ENCODE measurements around the gene B4GALT2.

The B4GALT2 gene

DNA sequence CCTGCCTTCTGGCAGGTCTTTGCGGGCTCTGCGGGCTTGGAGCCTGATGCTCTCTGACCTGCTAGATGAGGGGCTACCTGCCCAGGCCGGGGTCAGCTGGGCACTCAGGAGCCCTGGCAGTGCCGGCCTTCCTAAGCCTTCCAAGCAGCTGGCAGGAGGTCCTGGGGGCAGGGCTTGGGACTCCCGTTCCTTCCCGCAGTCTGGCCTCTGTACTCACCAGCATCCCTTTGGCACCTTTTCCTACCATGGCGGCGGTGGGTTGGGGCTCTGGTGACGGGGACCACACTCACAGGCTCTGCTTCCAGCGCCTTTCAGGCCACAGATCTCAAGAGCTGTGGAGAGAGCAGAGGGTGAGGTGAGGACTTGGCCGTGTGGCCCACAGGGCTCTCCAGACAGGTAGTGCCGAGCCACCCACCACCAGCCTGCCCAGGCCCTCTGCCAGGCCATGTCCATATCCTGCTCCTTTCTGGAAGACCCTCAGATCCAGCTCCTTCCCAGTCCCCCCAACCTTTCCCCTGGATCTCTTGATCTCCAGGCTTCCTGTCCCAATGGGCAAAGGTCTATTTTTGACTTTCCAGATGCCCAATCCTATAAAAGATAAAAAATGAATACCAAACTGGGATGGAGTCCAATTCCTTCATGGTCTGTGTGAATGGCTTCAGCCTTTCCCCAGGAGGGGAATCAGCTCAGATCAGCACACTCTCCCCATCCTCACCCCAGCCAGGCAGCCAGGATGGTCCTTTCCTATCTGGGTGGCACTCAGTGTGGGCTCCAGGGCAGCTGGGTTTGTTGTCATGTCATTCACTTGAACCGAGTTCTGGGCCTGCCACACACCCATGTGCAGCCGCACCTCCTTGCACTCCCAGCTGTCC, 45.3 kb downstream of the B4GALT2 start:
- no peak overlapping the region for H3K9ac ChIP-seq (ENCODE audit: low read depth, low read length)
- 0 out of 2 replicates have a peak, but pooled peaks cover 5% of the 10 kb centered on the region for H4K20me1 ChIP-seq (ENCODE audit: insufficient read depth, low read length)
- no peaks in the 10 kb centered on the region for H3K79me2 ChIP-seq (ENCODE audit: insufficient read depth, low read length)
- no peak overlapping the region for H3K27ac ChIP-seq (ENCODE audit: low read length)
- TF ChIP-seq, protein P1, sequence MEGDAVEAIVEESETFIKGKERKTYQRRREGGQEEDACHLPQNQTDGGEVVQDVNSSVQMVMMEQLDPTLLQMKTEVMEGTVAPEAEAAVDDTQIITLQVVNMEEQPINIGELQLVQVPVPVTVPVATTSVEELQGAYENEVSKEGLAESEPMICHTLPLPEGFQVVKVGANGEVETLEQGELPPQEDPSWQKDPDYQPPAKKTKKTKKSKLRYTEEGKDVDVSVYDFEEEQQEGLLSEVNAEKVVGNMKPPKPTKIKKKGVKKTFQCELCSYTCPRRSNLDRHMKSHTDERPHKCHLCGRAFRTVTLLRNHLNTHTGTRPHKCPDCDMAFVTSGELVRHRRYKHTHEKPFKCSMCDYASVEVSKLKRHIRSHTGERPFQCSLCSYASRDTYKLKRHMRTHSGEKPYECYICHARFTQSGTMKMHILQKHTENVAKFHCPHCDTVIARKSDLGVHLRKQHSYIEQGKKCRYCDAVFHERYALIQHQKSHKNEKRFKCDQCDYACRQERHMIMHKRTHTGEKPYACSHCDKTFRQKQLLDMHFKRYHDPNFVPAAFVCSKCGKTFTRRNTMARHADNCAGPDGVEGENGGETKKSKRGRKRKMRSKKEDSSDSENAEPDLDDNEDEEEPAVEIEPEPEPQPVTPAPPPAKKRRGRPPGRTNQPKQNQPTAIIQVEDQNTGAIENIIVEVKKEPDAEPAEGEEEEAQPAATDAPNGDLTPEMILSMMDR (IDR thresholded peaks at IDR 0.05; ENCODE audit: borderline replicate concordance, extremely low read depth, low read length, poor library complexity, severe bottlenecking), result no peak
- TF ChIP-seq EZH2 (IDR thresholded peaks at IDR 0.05; ENCODE audit: borderline replicate concordance, low read depth, low read length, severe bottlenecking), result no peak
- peaks cover 6% of the 10 kb centered on the region for H3K4me1 ChIP-seq (ENCODE audit: insufficient read depth, low read length)
- ATAC-seq (ENCODE audit: insufficient read depth, low read depth), result no peak
- H3K4me2 ChIP-seq (ENCODE audit: insufficient read depth, low read length), result no peak overlapping the region
- no peak overlapping the region for H2AFZ ChIP-seq (ENCODE audit: low read depth, low read length)
- H3K27me3 ChIP-seq (ENCODE audit: insufficient read depth, low read length, poor library complexity), result no peaks in the 10 kb centered on the region
- no peak overlapping the region for H3K4me3 ChIP-seq (ENCODE audit: low read depth in 1 of 2, low read length in 2 of 2)
- DNase-seq, result no peak
- H3K9me3 ChIP-seq (ENCODE audit: insufficient read depth, low read length, severe bottlenecking), result no peaks in the 10 kb centered on the region
- H3K36me3 ChIP-seq (ENCODE audit: insufficient read depth, low read length), result no peaks in the 10 kb centered on the region

GRCh38 chr1:44024903-44025525, 46.0 kb downstream of the B4GALT2 start:
- DNase-seq (no peak), ATAC-seq (ENCODE audit: insufficient read depth, low read depth) (no peak)
- Histone ChIP-seq H3K4me2 (ENCODE audit: insufficient read depth, low read length) (no peak overlapping the region), H3K9ac (ENCODE audit: low read depth, low read length) (no peak overlapping the region), H4K20me1 (ENCODE audit: insufficient read depth, low read length) (0 out of 2 replicates have a peak, but pooled peaks cover 5% of the 10 kb centered on the region), H3K36me3 (ENCODE audit: insufficient read depth, low read length) (no peaks in the 10 kb centered on the region), H3K4me1 (ENCODE audit: insufficient read depth, low read length) (peaks cover 11% of the 10 kb centered on the region), H3K27ac (ENCODE audit: low read length) (no peak overlapping the region), H3K4me3 (ENCODE audit: low read depth in 1 of 2, low read length in 2 of 2) (no peak overlapping the region), H3K79me2 (ENCODE audit: insufficient read depth, low read length) (no peaks in the 10 kb centered on the region), H3K9me3 (ENCODE audit: insufficient read depth, low read length, severe bottlenecking) (no peaks in the 10 kb centered on the region), H3K27me3 (ENCODE audit: insufficient read depth, low read length, poor library complexity) (no peaks in the 10 kb centered on the region), H2AFZ (ENCODE audit: low read depth, low read length) (no peak overlapping the region)
- TF ChIP-seq EZH2 (IDR thresholded peaks at IDR 0.05; ENCODE audit: borderline replicate concordance, low read depth, low read length, severe bottlenecking), result no peak
- TF ChIP-seq, protein P1 (IDR thresholded peaks at IDR 0.05; ENCODE audit: borderline replicate concordance, extremely low read depth, low read length, poor library complexity, severe bottlenecking), result no peak

GRCh38 chr1:44025816-44026215, 46.8 kb downstream of the B4GALT2 start:
- Histone ChIP-seq H3K4me3 (ENCODE audit: low read depth in 1 of 2, low read length in 2 of 2) (no peak overlapping the region), H3K79me2 (ENCODE audit: insufficient read depth, low read length) (no peaks in the 10 kb centered on the region), H3K4me2 (ENCODE audit: insufficient read depth, low read length) (no peak overlapping the region), H3K9ac (ENCODE audit: low read depth, low read length) (no peak overlapping the region), H3K9me3 (ENCODE audit: insufficient read depth, low read length, severe bottlenecking) (no peaks in the 10 kb centered on the region), H3K36me3 (ENCODE audit: insufficient read depth, low read length) (no peaks in the 10 kb centered on the region), H3K4me1 (ENCODE audit: insufficient read depth, low read length) (peaks cover 16% of the 10 kb centered on the region), H2AFZ (ENCODE audit: low read depth, low read length) (no peak overlapping the region), H3K27me3 (ENCODE audit: insufficient read depth, low read length, poor library complexity) (peaks cover 5% of the 10 kb centered on the region), H3K27ac (ENCODE audit: low read length) (no peak overlapping the region), H4K20me1 (ENCODE audit: insufficient read depth, low read length) (0 out of 2 replicates have a peak, but pooled peaks cover 5% of the 10 kb centered on the region)
- TF ChIP-seq, protein P1 (IDR thresholded peaks at IDR 0.05; ENCODE audit: borderline replicate concordance, extremely low read depth, low read length, poor library complexity, severe bottlenecking), result no peak
- no peak for TF ChIP-seq EZH2 (IDR thresholded peaks at IDR 0.05; ENCODE audit: borderline replicate concordance, low read depth, low read length, severe bottlenecking)
- no peak for ATAC-seq (ENCODE audit: insufficient read depth, low read depth)
- no peak for DNase-seq

All from DND-41 (cell line).